K562 (cell line): Measurements from ENCODE around the gene BRME1. TPM values are rescaled to one million over a fixed set of nuclear protein-coding genes. Genes with fewer than 3 reads are reported as not detected.
A peak's percentile ranks its signal among the peaks of the same experiment; 100 is the strongest.

Experiments
- E2F5 ChIP-seq: sonication (generic); formaldehyde crosslinking; IDR thresholded peaks from 2 replicates; pipeline ENCODE4 v1.8.0; 2022; ENCODE audit warnings: mild to moderate bottlenecking, missing genetic modification reagents
- FOXO4 ChIP-seq: fragments of 450-650 bp; formaldehyde crosslinking; IDR thresholded peaks from 2 replicates; pipeline ENCODE4 v1.4.0; 2020; ENCODE audit warnings: mild to moderate bottlenecking, moderate library complexity
- GABPB1 ChIP-seq: sonication (generic); formaldehyde crosslinking; IDR thresholded peaks from 2 replicates; pipeline ENCODE4 v1.8.0; 2022; ENCODE audit warnings: mild to moderate bottlenecking, missing genetic modification reagents
- HDAC8 ChIP-seq: fragments of 450-650 bp; IDR thresholded peaks from 2 replicates; pipeline ENCODE4 v1.6.1; 2016; ENCODE audit warnings: mild to moderate bottlenecking, missing genetic modification characterization, moderate library complexity, missing compliant biosample characterization
- MBD2 ChIP-seq: sonication (generic); IDR thresholded peaks from 2 replicates; pipeline ENCODE4 v1.6.1; 2016; ENCODE audit warnings: low read depth, borderline replicate concordance
- NBN ChIP-seq: fragments of 450-650 bp; IDR thresholded peaks from 2 replicates; pipeline ENCODE4 v1.6.1; 2016; ENCODE audit warnings: low read depth, mild to moderate bottlenecking
- NRF1 ChIP-seq, 2 experiments: fragments of 450-650 bp; IDR thresholded peaks in 1 of 2; conservative IDR thresholded peaks in 1 of 2; 2 replicates each; pipeline ENCODE4 v1.6.1; 2014; ENCODE audit warnings: mild to moderate bottlenecking in 2 of 2
- OTX1 ChIP-seq: fragments of 450-650 bp; formaldehyde crosslinking; IDR thresholded peaks from 2 replicates; pipeline ENCODE4 v1.4.0; 2022; ENCODE audit warnings: mild to moderate bottlenecking
- POU5F1 ChIP-seq: fragments of 150-350 bp; IDR thresholded peaks from 2 replicates; pipeline ENCODE4 v1.6.1; 2014; ENCODE audit warnings: borderline replicate concordance, low read length, low read depth, mild to moderate bottlenecking; ENCODE audit not compliant: partially characterized antibody
- RAD21 ChIP-seq, 2 experiments: fragments of 250-450 bp in 1 of 2; fragments of 450-650 bp in 1 of 2; sonication (Bioruptor Pico) in 1 of 2; formaldehyde crosslinking in 1 of 2; IDR thresholded peaks in 1 of 2; conservative IDR thresholded peaks in 1 of 2; 2 replicates each; pipeline versions ENCODE4 v1.4.0 to v1.8.0; 2020 to 2022; ENCODE audit warnings: mild to moderate bottlenecking in 2 of 2, moderate library complexity in 1 of 2
- STAG1 ChIP-seq: sonication (generic); formaldehyde crosslinking; IDR thresholded peaks from 2 replicates; pipeline ENCODE4 v1.5.0; 2020; ENCODE audit warnings: missing genetic modification reagents, borderline replicate concordance
- TEAD4 ChIP-seq, 2 experiments: sonication (generic) in 1 of 2; formaldehyde crosslinking in 1 of 2; IDR thresholded peaks; 2 replicates each; pipeline versions ENCODE4 v1.6.1 to v1.8.0; 2012 to 2022; ENCODE audit warnings: borderline replicate concordance in 1 of 2, inconsistent platforms in 1 of 2, low read length in 1 of 2, mild to moderate bottlenecking in 1 of 2, missing genetic modification reagents in 1 of 2
- ZNF316 ChIP-seq: fragments of 450-650 bp; IDR thresholded peaks from 2 replicates; pipeline ENCODE4 v1.6.1; 2016
- ZNF609 ChIP-seq: sonication (generic); formaldehyde crosslinking; IDR thresholded peaks from 2 replicates; pipeline ENCODE4 v1.8.1; 2023; ENCODE audit warnings: missing genetic modification reagents, mild to moderate bottlenecking, borderline replicate concordance
- ZNF655 ChIP-seq: fragments of 250-450 bp; sonication (Bioruptor Pico); IDR thresholded peaks from 2 replicates; pipeline ENCODE4 v1.5.0; 2021
- ZNF717 ChIP-seq: fragments of 250-450 bp; sonication (Bioruptor Pico); IDR thresholded peaks from 2 replicates; pipeline ENCODE4 v1.5.0; 2021
- polyA plus RNA-seq, 8 experiments: library from polyadenylated mRNA; depleted of rRNA in 4 of 8; stranded (reverse) in 5 of 8; unstranded in 3 of 8; fragments of >200 nt; fragmentation: Nextera tagmentation in 2 of 8; fragmentation: Illumina TruSeq in 1 of 8; extraction: Ambion mirVana in 2 of 8; extraction: Trizol in 1 of 8; gene quantifications; 2 replicates each; pipeline versions ENCODE4 v1.2.1 to v1.2.3, GENCODE V29; 2011 to 2014; ENCODE audit warnings: inconsistent platforms in 1 of 8, missing spikeins in 1 of 8
- total RNA-seq, 7 experiments: library from RNA; depleted of rRNA in 6 of 7; stranded (reverse); fragments of >200 nt in 6 of 7; fragmentation: Illumina TruSeq in 2 of 7; extraction: Trizol in 2 of 7; gene quantifications; 2 replicates each; pipeline versions ENCODE4 v1.2.1 to v1.2.3, GENCODE V29; 2011 to 2021; ENCODE audit warnings: low replicate concordance in 1 of 7

The BRME1 gene
- total and polyA plus RNA-seq, 9 of the 15 experiments (the other 6 are each of a cell fraction or from before 2014, with no cell fraction given), result 0.75 to 6.1 (median 3.6) TPM

- TF ChIP-seq NBN (peak; percentile 29; the same call in 1 of the 2 replicates), ZNF655 (no peak), E2F5 (CRISPR knock-in tag) (no peak), TEAD4 (IDR thresholded peaks at IDR 0.05; ENCODE audit: low read length) (no peak), TEAD4 (CRISPR knock-in tag; IDR thresholded peaks at IDR 0.05; ENCODE audit: borderline replicate concordance) (no peak), STAG1 (CRISPR knock-in tag) (peak; percentile 70; the same call in 1 of the 2 replicates), HDAC8 (tag) (no peak), FOXO4 (CRISPR knock-in tag) (no peak), MBD2 (no peak), RAD21 (CRISPR knock-in tag; conservative IDR thresholded peaks at IDR 0.05 in 1 of 2, IDR thresholded peaks at IDR 0.05 in 1 of 2) (peak in 1 of 2 experiments; percentile 58; a peak in 3 of 4 replicates), ZNF609 (CRISPR knock-in tag) (no peak), NRF1 (conservative IDR thresholded peaks at IDR 0.05 in 1 of 2, IDR thresholded peaks at IDR 0.05 in 1 of 2) (no peak), POU5F1 (no peak), GABPB1 (no peak), ZNF717 (CRISPR knock-in tag) (no peak), ZNF316 (no peak), OTX1 (no peak)
These were observed 33.1 kb downstream of the BRME1 start (continued) for GRCh38 chr19:13872695-13873389.
